T-cell (primary cell): Measurements from ENCODE around the gene MYDGF. TPM values are rescaled to one million over a fixed set of nuclear protein-coding genes. Genes with fewer than 3 reads are reported as not detected.

Source experiments
- ATAC-seq, 4 experiments: fragments of 200-7000 bp in 3 of 4; fragments of 150-1000 bp in 1 of 4; cut with Tn5 transposase; replicated peaks in 1 of 4; 1 replicate in 3 of 4; 2 replicates in 1 of 4; pipeline ENCODE4 v1.10.0; 2021; ENCODE audit warnings: moderate library complexity in 3 of 4, mild to moderate bottlenecking in 2 of 4, moderate number of reproducible peaks in 1 of 4
- CTCF ChIA-PET, 2 donors: fragments of 300-600 bp; sonication (Branson Sonifier 250); formaldehyde crosslinking; loops; one replicate each; lab custom pipeline; 2022; ENCODE audit warnings: antibody characterized with exemption in 2 of 2; lab: Charles Lee
- POLR2A ChIA-PET, 2 donors: fragments of 300-600 bp; sonication (Branson Sonifier 250); formaldehyde crosslinking; loops; one replicate each; lab custom pipeline; 2022; ENCODE audit warnings: antibody characterized with exemption in 2 of 2; lab: Charles Lee
- DNase-seq, 35 experiments: peaks; one replicate each; pipeline versions ENCODE4 v3.0.0 to v3.0.0-alpha.2; 2013 to 2023
- H3K27ac ChIP-seq: one replicate; pipeline ENCODE4 v1.5.1; 2013; ENCODE audit warnings: low read length
- H3K27me3 ChIP-seq, 2 experiments: replicated peaks in 1 of 2; 1 replicate in 1 of 2; 2 replicates in 1 of 2; pipeline versions ENCODE4 v1.6.1 to v1.7.0; 2013; ENCODE audit warnings: low read length in 1 of 2, mixed read lengths in 1 of 2; ENCODE audit not compliant: control insufficient read depth in 2 of 2, insufficient read depth in 2 of 2; ENCODE audit errors: extremely low read depth in 1 of 2
- H3K36me3 ChIP-seq, 2 donors: 1 replicate in 1 of 2; 2 replicates in 1 of 2; pipeline versions ENCODE4 v1.6.1 to v1.7.0; 2013; ENCODE audit warnings: low read length in 1 of 2; ENCODE audit not compliant: control insufficient read depth in 2 of 2, insufficient read depth in 1 of 2; ENCODE audit errors: extremely low read depth in 1 of 2
- H3K4me1 ChIP-seq, 2 experiments: 1 replicate in 1 of 2; 2 replicates in 1 of 2; pipeline versions ENCODE4 v1.6.1 to v1.7.0; 2013; ENCODE audit warnings: low read length in 2 of 2, mixed read lengths in 1 of 2; ENCODE audit not compliant: insufficient read depth in 2 of 2, control insufficient read depth in 1 of 2; ENCODE audit errors: extremely low read depth in 1 of 2
- H3K4me3 ChIP-seq, 2 donors: 1 replicate in 1 of 2; 2 replicates in 1 of 2; pipeline versions ENCODE4 v1.5.1 to v1.7.0; 2013; ENCODE audit warnings: mild to moderate bottlenecking in 2 of 2, low read length in 1 of 2, moderate library complexity in 1 of 2; ENCODE audit not compliant: control insufficient read depth in 1 of 2; ENCODE audit errors: extremely low read depth in 1 of 2
- H3K9me3 ChIP-seq: 2 replicates; pipeline ENCODE4 v1.7.0; 2013
- H3K27ac Mint-ChIP-seq, 2 donors: one replicate each; pipeline ENCODE4 v1.8.0; 2020 to 2021; ENCODE audit warnings: mild to moderate bottlenecking in 2 of 2, mixed read lengths in 2 of 2
- H3K27me3 Mint-ChIP-seq, 2 donors: one replicate each; pipeline ENCODE4 v1.8.0; 2021 to 2022; ENCODE audit warnings: mixed read lengths in 2 of 2
- H3K36me3 Mint-ChIP-seq: one replicate; pipeline ENCODE4 v1.8.0; 2021; ENCODE audit warnings: mixed read lengths
- H3K4me1 Mint-ChIP-seq, 3 donors: one replicate each; pipeline ENCODE4 v1.8.0; 2020 to 2022; ENCODE audit warnings: mixed read lengths in 3 of 3, mild to moderate bottlenecking in 1 of 3
- H3K4me3 Mint-ChIP-seq, 3 donors: one replicate each; pipeline ENCODE4 v1.8.0; 2020 to 2022; ENCODE audit warnings: mild to moderate bottlenecking in 3 of 3, mixed read lengths in 3 of 3, moderate library complexity in 3 of 3
- H3K9me3 Mint-ChIP-seq, 3 donors: one replicate each; pipeline ENCODE4 v1.8.0; 2020 to 2022; ENCODE audit warnings: mixed read lengths in 3 of 3
- WGBS: methylation state at CpG from one replicate; pipeline ENCODE4 v1.1.5; 2013; ENCODE audit warnings: missing lambda C conversion rate; ENCODE audit not compliant: insufficient coverage; 5-methylcytosine and 5-hydroxymethylcytosine counted together
- total RNA-seq, 35 experiments: library from RNA in 6 of 35; stranded (reverse) in 6 of 35; fragments of 120-200 nt in 1 of 35; gene quantifications; one replicate each; pipeline versions ENCODE4 v1.2.1 to v1.2.4 and lab custom pipeline; 2013 to 2026

Gene MYDGF
- total RNA-seq, 5 donors from 2014 or later (not counting 1 experiment from before 2014, with no cell fraction given): 27.5 to 46.4 (median 38.3) TPM

GRCh38 chr19:4636151-4636717 lies 33.9 kb downstream of the MYDGF start:
- Mint-ChIP-seq H3K4me1 (peaks cover 26 to 34% (median 34%) of the 10 kb centered on the region in 3 donors), H3K4me3 (peak overlapping the region; percentile 49 to 53 (median 51)), H3K36me3 (no peaks in the 10 kb centered on the region), H3K9me3 (no peaks in the 10 kb centered on the region), H3K27me3 (peaks cover 0 to 5% of the 10 kb centered on the region in 2 donors), H3K27ac (peak overlapping the region in 1 of 2 donors; percentile 39)
- under 1% methylated on average over 40 of the region's 43 CpGs for WGBS
- H3K27ac ChIP-seq: no peak overlapping the region
- ATAC-seq (peak; percentile 5 to 28 (median 12)), DNase-seq (peak; percentile 19 to 84 (median 60))
- H3K4me1 ChIP-seq: peaks cover 14 to 60% of the 10 kb centered on the region in 2 experiments
- no peaks in the 10 kb centered on the region for H3K9me3 ChIP-seq
- no peaks in the 10 kb centered on the region for H3K36me3 ChIP-seq
- peak overlapping the region; percentile 56 to 58 for H3K4me3 ChIP-seq
- H3K27me3 ChIP-seq: peaks cover 0 to 9% of the 10 kb centered on the region in 2 experiments
- POLR2A ChIA-PET: interaction anchor here in 1 of 2 donors (0.5 kb wide), 1 partner anchor 31 kb away, joined by 3 read pairs; no protein-coding TSS in a partner anchor
- CTCF ChIA-PET: interaction anchor here (0.6 to 1.2 kb wide), 7 partner anchors 36 to 405 kb away, joined by 3 to 5 read pairs (median 4); partner anchors contain the start of gene FEM1A (in 1 of the 2)

GRCh38 chr19:4635754-4636116 lies 34.4 kb downstream of the MYDGF start:
- Mint-ChIP-seq H3K27ac (no peak overlapping the region), H3K36me3 (no peaks in the 10 kb centered on the region), H3K4me3 (peak overlapping the region; percentile 49 to 53 (median 51)), H3K9me3 (no peaks in the 10 kb centered on the region), H3K27me3 (peaks cover 0 to 5% of the 10 kb centered on the region in 2 donors), H3K4me1 (peaks cover 23 to 32% (median 31%) of the 10 kb centered on the region in 3 donors)
- Histone ChIP-seq H3K27me3 (peaks cover 0 to 9% of the 10 kb centered on the region in 2 experiments), H3K27ac (no peak overlapping the region), H3K4me1 (peaks cover 14 to 55% of the 10 kb centered on the region in 2 experiments), H3K36me3 (no peaks in the 10 kb centered on the region), H3K9me3 (no peaks in the 10 kb centered on the region), H3K4me3 (peak overlapping the region; percentile 56 to 58)
- DNase-seq (no peak), ATAC-seq (no peak)
- ChIA-PET POLR2A (interaction anchor here in 1 of 2 donors (0.5 kb wide), 1 partner anchor 31 kb away, joined by 3 read pairs; no protein-coding TSS in a partner anchor), CTCF (interaction anchor here (0.6 to 1.2 kb wide), 3 partner anchors 60 to 315 kb away, joined by 4 read pairs; no protein-coding TSS in a partner anchor)
- WGBS: 18% methylated on average over 4 of the region's 13 CpGs

GRCh38 chr19:4633140-4633967 lies 36.8 kb downstream of the MYDGF start:
- ChIA-PET CTCF (interaction anchor here (0.5 to 0.6 kb wide), 3 partner anchors 157 to 1553 kb away, joined by 3 to 4 read pairs (median 3); no protein-coding TSS in a partner anchor), POLR2A (interaction anchor here in 1 of 2 donors (0.5 kb wide), 1 partner anchor 33 kb away, joined by 6 read pairs; no protein-coding TSS in a partner anchor)
- Histone ChIP-seq H3K27ac (no peak overlapping the region), H3K4me3 (no peak overlapping the region), H3K4me1 (peaks cover 8 to 34% of the 10 kb centered on the region in 2 experiments), H3K36me3 (no peaks in the 10 kb centered on the region), H3K9me3 (no peaks in the 10 kb centered on the region), H3K27me3 (peaks cover 0 to 12% of the 10 kb centered on the region in 2 experiments)
- ATAC-seq (peak; percentile 30 to 61 (median 46)), DNase-seq (peak in 28 of 35 experiments; percentile 7 to 68 (median 28))
- 59% methylated on average over 9 of the region's 14 CpGs for WGBS
- Mint-ChIP-seq H3K27ac (peak overlapping the region; percentile 59 to 74), H3K4me3 (peak overlapping the region in 1 of 3 donors; percentile 33), H3K36me3 (no peaks in the 10 kb centered on the region), H3K4me1 (peaks cover 8 to 17% (median 17%) of the 10 kb centered on the region in 3 donors), H3K27me3 (peaks cover 0 to 5% of the 10 kb centered on the region in 2 donors), H3K9me3 (no peaks in the 10 kb centered on the region)

GRCh38 chr19:4624733-4625362 lies 45.3 kb downstream of the MYDGF start:
- Mint-ChIP-seq H3K27ac (no peak overlapping the region), H3K36me3 (no peaks in the 10 kb centered on the region), H3K9me3 (no peaks in the 10 kb centered on the region), H3K4me1 (no peaks in the 10 kb centered on the region), H3K27me3 (peaks cover 7 to 22% of the 10 kb centered on the region in 2 donors), H3K4me3 (no peak overlapping the region)
- no peak for ATAC-seq
- H3K4me1 ChIP-seq: no peaks in the 10 kb centered on the region
- ChIA-PET POLR2A (no interaction called here), CTCF (no interaction called here)
- H3K27ac ChIP-seq: no peak overlapping the region
- WGBS: 80% methylated on average over 2 of the region's 6 CpGs
- no peaks in the 10 kb centered on the region for H3K9me3 ChIP-seq
- H3K36me3 ChIP-seq: no peaks in the 10 kb centered on the region
- peaks cover 0 to 50% of the 10 kb centered on the region in 2 experiments for H3K27me3 ChIP-seq
- no peak for DNase-seq
- no peak overlapping the region for H3K4me3 ChIP-seq

- ChIA-PET CTCF (no interaction called here), POLR2A (no interaction called here)
- Mint-ChIP-seq H3K4me3 (no peak overlapping the region), H3K27ac (no peak overlapping the region), H3K27me3 (peaks cover 7 to 23% of the 10 kb centered on the region in 2 donors), H3K4me1 (no peaks in the 10 kb centered on the region), H3K9me3 (no peaks in the 10 kb centered on the region), H3K36me3 (no peaks in the 10 kb centered on the region)
- DNase-seq: no peak
- no peaks in the 10 kb centered on the region for H3K9me3 ChIP-seq
- no CpG with 5 or more reads among the region's 5 CpGs for WGBS
- H3K36me3 ChIP-seq: no peaks in the 10 kb centered on the region
- ATAC-seq: no peak
- peaks cover 0 to 56% of the 10 kb centered on the region in 2 experiments for H3K27me3 ChIP-seq
- no peaks in the 10 kb centered on the region for H3K4me1 ChIP-seq
- H3K4me3 ChIP-seq: no peak overlapping the region
- H3K27ac ChIP-seq: no peak overlapping the region
Measured at GRCh38 chr19:4624301-4624700, 45.8 kb downstream of the MYDGF start.
